Ascending aorta (tissue), 2 donors: ENCODE results near the gene ACAD10. TPM values are rescaled to one million over a fixed set of nuclear protein-coding genes. Genes with fewer than 3 reads are reported as not detected.

Source experiments
- DNase-seq, 2 donors: peaks; one replicate each; pipeline ENCODE4 v3.0.0-alpha.2; 2019; ENCODE audit warnings: low spot score in 2 of 2
- H3K27ac ChIP-seq, 2 donors: fragments of 200-600 bp; sonication (generic); one replicate each; pipeline ENCODE4 v1.5.1; 2016 to 2017; ENCODE audit warnings: mild to moderate bottlenecking in 1 of 2
- H3K27me3 ChIP-seq: fragments of 200-600 bp; sonication (generic); one replicate; pipeline ENCODE4 v1.5.1; 2017
- H3K36me3 ChIP-seq, 2 donors: fragments of 200-600 bp; sonication (generic); one replicate each; pipeline ENCODE4 v1.5.1; 2016
- H3K4me1 ChIP-seq, 2 donors: fragments of 200-600 bp; sonication (generic); one replicate each; pipeline ENCODE4 v1.5.1; 2016 to 2017; ENCODE audit warnings: mild to moderate bottlenecking in 1 of 2
- H3K4me3 ChIP-seq, 2 donors: fragments of 200-600 bp; sonication (generic); one replicate each; pipeline ENCODE4 v1.5.1; 2016 to 2017; ENCODE audit warnings: mild to moderate bottlenecking in 1 of 2
- H3K9me3 ChIP-seq, 2 donors: fragments of 200-600 bp; sonication (generic); one replicate each; pipeline ENCODE4 v1.5.1; 2016
- CTCF ChIP-seq, 3 experiments: fragments of 200-600 bp in 2 of 3; fragments of 450-650 bp in 1 of 3; sonication (generic) in 2 of 3; IDR thresholded peaks; one replicate each; pipeline ENCODE4 v1.5.1; 2016 to 2019; ENCODE audit warnings: antibody characterized with exemption in 3 of 3, mild to moderate bottlenecking in 1 of 3, moderate library complexity in 1 of 3
- intact Hi-C: fragments of 100-400 bp; cut with DNase I; formaldehyde crosslinking; loops from one replicate; pipeline ENCODE4 v1.15.1; 2023
- total RNA-seq: library from RNA; depleted of rRNA; stranded (reverse); fragments of >200 nt; gene quantifications from one replicate; pipeline ENCODE4 v1.1.0, GENCODE V29; 2016

The ACAD10 gene
- total RNA-seq, 1 donor from 2014 or later: 32.0 TPM

DNA sequence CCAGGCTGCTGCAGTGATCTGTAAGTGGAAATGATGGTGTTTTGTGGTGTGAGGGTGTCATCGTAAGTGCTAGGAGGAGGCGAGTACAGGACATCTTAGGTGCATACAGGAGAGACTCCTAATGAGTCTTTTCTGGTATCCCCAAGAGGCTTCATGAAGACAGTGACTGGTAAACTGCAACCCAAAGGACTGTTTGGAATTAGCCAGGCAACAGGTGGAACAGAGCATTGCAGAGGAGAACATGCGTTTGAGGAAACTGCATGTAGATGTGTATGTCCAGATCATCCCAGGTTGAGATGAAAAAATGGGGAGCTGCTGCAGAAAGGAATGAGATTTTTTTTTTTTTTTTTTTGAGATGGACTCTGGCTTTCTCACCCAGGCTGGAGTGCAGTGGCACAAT, 5.4 kb downstream of the ACAD10 start:
- no peak overlapping the region for H3K27ac ChIP-seq
- no peak for DNase-seq
- H3K36me3 ChIP-seq: peaks cover 23 to 36% of the 10 kb centered on the region in 2 donors
- no peaks in the 10 kb centered on the region for H3K27me3 ChIP-seq
- TF ChIP-seq CTCF (IDR thresholded peaks at IDR 0.05): no peak
- no peak overlapping the region for H3K4me3 ChIP-seq
- H3K9me3 ChIP-seq: no peaks in the 10 kb centered on the region
- intact Hi-C loops: no loop called here
- peaks cover 0 to 4% of the 10 kb centered on the region in 2 donors for H3K4me1 ChIP-seq

- Histone ChIP-seq H3K4me3 (no peak overlapping the region), H3K27me3 (no peaks in the 10 kb centered on the region), H3K9me3 (no peaks in the 10 kb centered on the region), H3K27ac (no peak overlapping the region), H3K36me3 (peaks cover 27 to 36% of the 10 kb centered on the region in 2 donors), H3K4me1 (no peaks in the 10 kb centered on the region)
- no peak for DNase-seq
- intact Hi-C loops: no loop called here
- no peak for TF ChIP-seq CTCF (IDR thresholded peaks at IDR 0.05)
Observed at GRCh38 chr12:111692575-111693210, 6.8 kb downstream of the ACAD10 start.

- Histone ChIP-seq H3K27ac (no peak overlapping the region), H3K9me3 (no peaks in the 10 kb centered on the region), H3K27me3 (no peaks in the 10 kb centered on the region), H3K36me3 (peaks cover 27 to 39% of the 10 kb centered on the region in 2 donors), H3K4me1 (no peaks in the 10 kb centered on the region), H3K4me3 (no peak overlapping the region)
- no peak for DNase-seq
- intact Hi-C loops: no loop called here
- no peak for TF ChIP-seq CTCF (IDR thresholded peaks at IDR 0.05)
Observed at GRCh38 chr12:111693818-111694217, 8.0 kb downstream of the ACAD10 start.

DNA sequence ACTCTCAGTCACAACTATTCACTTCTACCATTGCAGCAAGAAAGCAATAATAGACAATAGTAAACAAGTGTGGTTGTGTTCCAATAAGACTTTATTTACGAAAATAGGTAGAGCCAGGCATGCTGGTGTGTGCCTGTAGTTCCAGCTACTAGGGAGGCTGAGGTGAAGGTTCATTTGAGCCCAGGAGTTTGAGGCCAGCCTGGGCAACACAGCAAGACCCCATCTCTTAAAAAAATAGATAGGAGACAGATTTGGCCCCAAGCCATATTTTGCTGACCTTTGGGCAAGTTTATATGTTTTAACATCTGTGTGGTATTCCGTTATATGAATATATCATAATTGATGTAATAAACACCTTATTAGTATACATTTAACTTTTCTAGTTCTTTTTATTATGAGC, 14.1 kb downstream of the ACAD10 start:
- DNase-seq: no peak
- no peaks in the 10 kb centered on the region for H3K9me3 ChIP-seq
- peaks cover 24 to 54% of the 10 kb centered on the region in 2 donors for H3K36me3 ChIP-seq

DNA sequence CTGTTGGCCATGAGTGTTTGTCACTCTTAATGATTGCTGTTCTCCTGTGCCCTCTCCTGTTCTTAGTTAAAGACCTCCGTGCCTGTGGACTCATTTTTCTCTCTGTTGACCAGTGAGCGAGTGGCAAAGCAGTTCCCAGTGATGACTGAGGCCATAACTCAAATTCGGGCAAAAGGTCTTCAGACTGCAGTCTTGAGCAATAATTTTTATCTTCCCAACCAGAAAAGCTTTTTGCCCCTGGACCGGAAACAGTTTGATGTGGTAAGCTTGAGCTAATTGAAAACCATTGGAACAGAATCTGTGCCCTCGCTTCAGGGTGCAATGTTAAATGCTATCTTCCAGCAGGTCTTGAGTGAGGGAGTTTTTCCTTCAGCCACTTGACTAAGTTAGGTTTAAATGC, 19.8 kb downstream of the ACAD10 start:
- Histone ChIP-seq H3K4me3 (no peak overlapping the region), H3K27me3 (no peaks in the 10 kb centered on the region), H3K9me3 (no peaks in the 10 kb centered on the region), H3K36me3 (peaks cover 18 to 62% of the 10 kb centered on the region in 2 donors), H3K27ac (no peak overlapping the region), H3K4me1 (no peaks in the 10 kb centered on the region)
- no peak for TF ChIP-seq CTCF (IDR thresholded peaks at IDR 0.05)
- DNase-seq: no peak
- intact Hi-C loops: no loop called here

More for the DNA sequence above, 14.1 kb downstream of the ACAD10 start:
- TF ChIP-seq CTCF (IDR thresholded peaks at IDR 0.05): no peak
- no peaks in the 10 kb centered on the region for H3K27me3 ChIP-seq
- H3K4me3 ChIP-seq: no peak overlapping the region
- H3K27ac ChIP-seq: no peak overlapping the region
- H3K4me1 ChIP-seq: no peaks in the 10 kb centered on the region
- intact Hi-C loops: no loop called here

DNA sequence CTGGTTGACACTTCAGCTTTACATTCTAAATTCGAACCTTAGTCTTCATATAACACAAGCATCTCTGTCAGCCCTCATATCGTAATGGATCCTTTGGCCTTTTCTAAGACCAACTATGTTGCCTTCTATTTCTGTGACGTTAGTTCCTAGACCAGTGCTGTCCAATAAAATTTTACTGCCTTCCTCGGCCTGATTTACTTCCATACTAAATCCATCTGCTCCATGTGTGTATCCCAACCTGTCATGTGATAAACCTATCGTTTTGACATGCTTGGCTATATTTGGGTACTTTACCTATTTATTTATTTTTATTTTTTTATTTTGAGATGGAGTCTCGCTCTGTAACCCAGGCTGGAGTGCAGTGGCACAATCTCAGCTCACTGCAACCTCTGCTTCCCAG, 20.3 kb downstream of the ACAD10 start:
- H3K27me3 ChIP-seq: no peaks in the 10 kb centered on the region
- no peak for DNase-seq
- intact Hi-C loops: no loop called here
- H3K36me3 ChIP-seq: peaks cover 20 to 63% of the 10 kb centered on the region in 2 donors
- no peak overlapping the region for H3K27ac ChIP-seq
- no peaks in the 10 kb centered on the region for H3K9me3 ChIP-seq
- no peak for TF ChIP-seq CTCF (IDR thresholded peaks at IDR 0.05)
- H3K4me3 ChIP-seq: no peak overlapping the region
- H3K4me1 ChIP-seq: no peaks in the 10 kb centered on the region
